ENCODE measurements around the gene NSD1.

The NSD1 gene

DNA sequence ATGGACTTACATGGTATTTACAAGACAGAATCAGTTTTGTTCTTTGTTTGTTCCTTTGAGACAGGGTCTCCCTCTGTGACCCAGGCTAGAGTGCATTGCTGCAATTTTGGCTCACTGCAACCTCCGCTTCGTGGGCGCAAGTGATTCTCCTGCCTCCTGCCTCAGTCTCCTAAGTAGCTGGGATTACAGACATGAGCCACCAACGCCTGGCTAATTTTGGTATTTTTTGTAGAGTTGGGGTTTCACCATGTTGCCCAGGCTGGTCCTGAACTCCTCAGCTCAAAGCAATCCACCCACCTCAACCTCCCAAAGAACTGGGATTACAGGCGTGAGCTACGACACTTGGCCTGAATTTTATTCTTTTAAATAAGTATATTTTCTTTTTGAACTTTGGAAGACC is 142.3 kb downstream of the NSD1 start:
- Histone ChIP-seq H3K4me3 (ENCODE audit: low read depth in 1 of 2, low read length in 2 of 2) (no peak overlapping the region), H3K9me3 (ENCODE audit: low read length) (no peaks in the 10 kb centered on the region), H3K27me3 (ENCODE audit: control insufficient read depth in 1 of 2, insufficient read depth in 2 of 2, low read length in 2 of 2) (no peaks in the 10 kb centered on the region), H3K36me3 (ENCODE audit: insufficient read depth, low read length) (peaks cover 71% of the 10 kb centered on the region), H3K4me1 (ENCODE audit: insufficient read depth, low read length) (no peaks in the 10 kb centered on the region), H3K27ac (ENCODE audit: low read depth, low read length) (no peak overlapping the region), H3K9ac (ENCODE audit: low read length) (no peak overlapping the region)

GRCh38 chr5:177276886-177277285 is 143.3 kb downstream of the NSD1 start:
- Histone ChIP-seq H3K9me3 (ENCODE audit: low read length) (no peaks in the 10 kb centered on the region), H3K27ac (ENCODE audit: low read depth, low read length) (no peak overlapping the region), H3K27me3 (ENCODE audit: control insufficient read depth in 1 of 2, insufficient read depth in 2 of 2, low read length in 2 of 2) (no peaks in the 10 kb centered on the region), H3K36me3 (ENCODE audit: insufficient read depth, low read length) (peaks cover 65% of the 10 kb centered on the region), H3K9ac (ENCODE audit: low read length) (no peak overlapping the region), H3K4me1 (ENCODE audit: insufficient read depth, low read length) (no peaks in the 10 kb centered on the region), H3K4me3 (ENCODE audit: low read depth in 1 of 2, low read length in 2 of 2) (no peak overlapping the region)

DNA sequence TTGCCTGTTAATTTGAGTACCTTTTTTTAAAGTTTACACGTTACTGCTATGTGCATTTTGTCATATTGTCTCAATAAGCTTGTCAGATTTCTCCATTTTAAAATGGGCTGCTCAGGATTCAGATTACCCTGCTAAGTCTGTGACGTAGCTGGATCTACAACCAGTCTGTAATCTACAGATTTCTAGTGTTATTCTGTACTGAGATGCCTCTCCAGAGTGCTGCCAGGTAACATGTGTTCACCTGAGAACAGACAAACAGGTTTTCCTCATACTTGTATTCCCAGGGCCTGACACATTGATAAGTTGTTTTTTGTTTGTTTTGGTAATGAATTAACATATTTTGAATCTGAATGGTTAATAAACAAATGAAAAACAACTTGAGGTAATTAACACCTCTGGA is 154.6 kb downstream of the NSD1 start:
- Histone ChIP-seq H3K27ac (ENCODE audit: low read depth, low read length) (no peak overlapping the region), H3K9ac (ENCODE audit: low read length) (no peak overlapping the region), H3K36me3 (ENCODE audit: insufficient read depth, low read length) (peaks cover 77% of the 10 kb centered on the region), H3K27me3 (ENCODE audit: control insufficient read depth in 1 of 2, insufficient read depth in 2 of 2, low read length in 2 of 2) (no peaks in the 10 kb centered on the region), H3K4me1 (ENCODE audit: insufficient read depth, low read length) (no peaks in the 10 kb centered on the region), H3K4me3 (ENCODE audit: low read depth in 1 of 2, low read length in 2 of 2) (no peak overlapping the region), H3K9me3 (ENCODE audit: low read length) (no peaks in the 10 kb centered on the region)

DNA sequence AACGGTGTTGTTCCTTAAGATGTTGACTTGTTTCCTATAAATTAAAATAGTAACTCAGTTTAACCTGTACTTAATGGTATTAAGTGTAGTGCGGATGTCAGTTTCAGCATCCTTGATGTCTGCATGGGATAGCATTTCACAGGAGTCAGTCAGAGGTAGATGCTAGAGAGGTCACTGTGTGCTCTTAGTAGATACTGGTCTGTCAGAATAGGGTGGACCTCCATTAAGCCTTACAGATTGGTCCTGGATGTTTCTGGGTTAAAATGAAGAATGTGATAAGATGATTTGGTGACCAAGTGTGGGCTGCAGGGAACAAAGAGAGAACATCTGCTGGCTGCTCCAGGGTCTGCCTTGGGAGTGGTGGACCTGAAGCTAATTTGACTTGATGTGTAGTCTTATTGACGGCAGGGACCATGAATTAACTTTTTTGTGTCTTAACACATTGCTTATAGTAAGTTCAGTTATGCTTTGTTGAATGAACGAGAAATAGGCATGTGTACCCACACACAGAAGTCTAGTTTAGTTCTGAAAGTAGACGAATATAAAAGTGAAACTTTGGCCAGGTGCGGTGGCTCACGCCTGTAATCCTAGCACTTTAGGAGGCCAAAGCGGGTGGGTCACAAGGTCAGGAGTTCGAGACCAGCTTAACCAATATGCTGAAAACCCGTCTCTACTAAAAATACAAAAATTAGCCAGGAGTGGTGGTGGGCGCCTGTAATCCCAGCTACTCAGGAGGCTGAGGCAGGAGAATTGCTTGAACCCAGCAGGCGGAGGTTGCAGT is 157.4 kb downstream of the NSD1 start:
- Histone ChIP-seq H3K27me3 (ENCODE audit: control insufficient read depth in 1 of 2, insufficient read depth in 2 of 2, low read length in 2 of 2) (no peaks in the 10 kb centered on the region), H3K36me3 (ENCODE audit: insufficient read depth, low read length) (peaks cover 85% of the 10 kb centered on the region), H3K4me3 (ENCODE audit: low read depth in 1 of 2, low read length in 2 of 2) (no peak overlapping the region), H3K9ac (ENCODE audit: low read length) (no peak overlapping the region), H3K27ac (ENCODE audit: low read depth, low read length) (no peak overlapping the region), H3K4me1 (ENCODE audit: insufficient read depth, low read length) (no peaks in the 10 kb centered on the region), H3K9me3 (ENCODE audit: low read length) (no peaks in the 10 kb centered on the region)

GRCh38 chr5:177291735-177292134 is 158.2 kb downstream of the NSD1 start:
- H3K4me3 ChIP-seq (ENCODE audit: low read depth in 1 of 2, low read length in 2 of 2) = no peak overlapping the region
- no peaks in the 10 kb centered on the region for H3K27me3 ChIP-seq (ENCODE audit: control insufficient read depth in 1 of 2, insufficient read depth in 2 of 2, low read length in 2 of 2)
- H3K9ac ChIP-seq (ENCODE audit: low read length) = no peak overlapping the region
- no peaks in the 10 kb centered on the region for H3K9me3 ChIP-seq (ENCODE audit: low read length)
- peaks cover 85% of the 10 kb centered on the region for H3K36me3 ChIP-seq (ENCODE audit: insufficient read depth, low read length)
- no peaks in the 10 kb centered on the region for H3K4me1 ChIP-seq (ENCODE audit: insufficient read depth, low read length)
- no peak overlapping the region for H3K27ac ChIP-seq (ENCODE audit: low read depth, low read length)

GRCh38 chr5:177293819-177294581 is 160.4 kb downstream of the NSD1 start:
- Histone ChIP-seq H3K4me3 (ENCODE audit: low read depth in 1 of 2, low read length in 2 of 2) (no peak overlapping the region), H3K9me3 (ENCODE audit: low read length) (no peaks in the 10 kb centered on the region), H3K27me3 (ENCODE audit: control insufficient read depth in 1 of 2, insufficient read depth in 2 of 2, low read length in 2 of 2) (no peaks in the 10 kb centered on the region), H3K9ac (ENCODE audit: low read length) (no peak overlapping the region), H3K36me3 (ENCODE audit: insufficient read depth, low read length) (peaks cover 80% of the 10 kb centered on the region), H3K27ac (ENCODE audit: low read depth, low read length) (no peak overlapping the region), H3K4me1 (ENCODE audit: insufficient read depth, low read length) (no peaks in the 10 kb centered on the region)

GRCh38 chr5:177294632-177295031 is 161.1 kb downstream of the NSD1 start:
- Histone ChIP-seq H3K36me3 (ENCODE audit: insufficient read depth, low read length) (peaks cover 74% of the 10 kb centered on the region), H3K27ac (ENCODE audit: low read depth, low read length) (no peak overlapping the region), H3K27me3 (ENCODE audit: control insufficient read depth in 1 of 2, insufficient read depth in 2 of 2, low read length in 2 of 2) (no peaks in the 10 kb centered on the region), H3K4me3 (ENCODE audit: low read depth in 1 of 2, low read length in 2 of 2) (no peak overlapping the region), H3K4me1 (ENCODE audit: insufficient read depth, low read length) (no peaks in the 10 kb centered on the region), H3K9ac (ENCODE audit: low read length) (no peak overlapping the region), H3K9me3 (ENCODE audit: low read length) (no peaks in the 10 kb centered on the region)

GRCh38 chr5:177295924-177296323 is 162.4 kb downstream of the NSD1 start:
- Histone ChIP-seq H3K4me1 (ENCODE audit: insufficient read depth, low read length) (peaks cover 8% of the 10 kb centered on the region), H3K27ac (ENCODE audit: low read depth, low read length) (no peak overlapping the region), H3K9ac (ENCODE audit: low read length) (no peak overlapping the region), H3K4me3 (ENCODE audit: low read depth in 1 of 2, low read length in 2 of 2) (no peak overlapping the region), H3K36me3 (ENCODE audit: insufficient read depth, low read length) (peaks cover 67% of the 10 kb centered on the region), H3K27me3 (ENCODE audit: control insufficient read depth in 1 of 2, insufficient read depth in 2 of 2, low read length in 2 of 2) (no peaks in the 10 kb centered on the region), H3K9me3 (ENCODE audit: low read length) (no peaks in the 10 kb centered on the region)

- H3K36me3 ChIP-seq (ENCODE audit: insufficient read depth, low read length) = peaks cover 61% of the 10 kb centered on the region
- peaks cover 15% of the 10 kb centered on the region for H3K4me1 ChIP-seq (ENCODE audit: insufficient read depth, low read length)
- no peak overlapping the region for H3K27ac ChIP-seq (ENCODE audit: low read depth, low read length)
- no peaks in the 10 kb centered on the region for H3K9me3 ChIP-seq (ENCODE audit: low read length)
- H3K9ac ChIP-seq (ENCODE audit: low read length) = no peak overlapping the region
- no peaks in the 10 kb centered on the region for H3K27me3 ChIP-seq (ENCODE audit: control insufficient read depth in 1 of 2, insufficient read depth in 2 of 2, low read length in 2 of 2)
- no peak overlapping the region for H3K4me3 ChIP-seq (ENCODE audit: low read depth in 1 of 2, low read length in 2 of 2)
These were observed 163.0 kb downstream of the NSD1 start for GRCh38 chr5:177296581-177296980.

- Histone ChIP-seq H3K36me3 (ENCODE audit: insufficient read depth, low read length) (peaks cover 47% of the 10 kb centered on the region), H3K9me3 (ENCODE audit: low read length) (no peaks in the 10 kb centered on the region)
These were observed 164.3 kb downstream of the NSD1 start for GRCh38 chr5:177297922-177298321.

GRCh38 chr5:177299697-177300096 is 166.1 kb downstream of the NSD1 start:
- Histone ChIP-seq H3K27ac (ENCODE audit: low read depth, low read length) (no peak overlapping the region), H3K4me3 (ENCODE audit: low read depth in 1 of 2, low read length in 2 of 2) (no peak overlapping the region), H3K36me3 (ENCODE audit: insufficient read depth, low read length) (peaks cover 30% of the 10 kb centered on the region), H3K9me3 (ENCODE audit: low read length) (no peaks in the 10 kb centered on the region), H3K9ac (ENCODE audit: low read length) (no peak overlapping the region), H3K27me3 (ENCODE audit: control insufficient read depth in 1 of 2, insufficient read depth in 2 of 2, low read length in 2 of 2) (no peaks in the 10 kb centered on the region), H3K4me1 (ENCODE audit: insufficient read depth, low read length) (peaks cover 34% of the 10 kb centered on the region)

More at GRCh38 chr5:177297922-177298321, 164.3 kb downstream of the NSD1 start:
- Histone ChIP-seq H3K4me1 (ENCODE audit: insufficient read depth, low read length) (peaks cover 28% of the 10 kb centered on the region), H3K4me3 (ENCODE audit: low read depth in 1 of 2, low read length in 2 of 2) (no peak overlapping the region), H3K9ac (ENCODE audit: low read length) (no peak overlapping the region), H3K27me3 (ENCODE audit: control insufficient read depth in 1 of 2, insufficient read depth in 2 of 2, low read length in 2 of 2) (no peaks in the 10 kb centered on the region), H3K27ac (ENCODE audit: low read depth, low read length) (no peak overlapping the region)
